ENCODE measurements around the gene ADGRL1.

ADGRL1 gene

DNA sequence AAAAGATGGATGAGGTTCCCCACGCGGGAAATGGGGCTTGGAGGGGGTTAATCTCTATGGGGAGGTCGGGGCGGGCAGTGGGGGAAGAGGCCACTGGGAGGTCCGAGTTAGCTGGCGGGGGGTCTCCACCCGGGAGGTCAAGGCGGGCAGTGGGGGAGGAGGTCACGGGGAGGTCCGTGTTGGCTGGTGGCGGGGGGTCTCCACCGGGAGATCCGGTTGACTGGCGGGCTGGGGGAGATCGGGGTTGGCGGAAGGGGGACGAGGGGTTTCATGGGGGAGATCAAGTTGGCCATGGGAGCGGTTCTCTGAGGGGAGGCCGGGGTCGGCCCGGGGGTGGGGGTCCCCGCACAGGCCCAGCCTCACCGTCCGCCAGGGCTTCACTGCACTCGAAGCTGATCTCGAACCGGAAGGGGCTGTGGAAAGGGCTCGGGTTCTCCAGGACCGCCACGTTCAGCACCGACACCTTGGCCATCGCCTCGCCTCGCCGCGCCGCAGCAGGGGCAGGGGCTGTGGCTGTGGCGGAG lies 69.9 kb downstream of the ADGRL1 start:
- peak overlapping the region; percentile 51 for H3K27ac ChIP-seq (ENCODE audit: poor library complexity, severe bottlenecking)
- ATAC-seq (ENCODE audit: low read depth) = no peak
- H3K4me3 ChIP-seq (ENCODE audit: severe bottlenecking) = peak overlapping the region; percentile 49
- TF ChIP-seq, protein P1, sequence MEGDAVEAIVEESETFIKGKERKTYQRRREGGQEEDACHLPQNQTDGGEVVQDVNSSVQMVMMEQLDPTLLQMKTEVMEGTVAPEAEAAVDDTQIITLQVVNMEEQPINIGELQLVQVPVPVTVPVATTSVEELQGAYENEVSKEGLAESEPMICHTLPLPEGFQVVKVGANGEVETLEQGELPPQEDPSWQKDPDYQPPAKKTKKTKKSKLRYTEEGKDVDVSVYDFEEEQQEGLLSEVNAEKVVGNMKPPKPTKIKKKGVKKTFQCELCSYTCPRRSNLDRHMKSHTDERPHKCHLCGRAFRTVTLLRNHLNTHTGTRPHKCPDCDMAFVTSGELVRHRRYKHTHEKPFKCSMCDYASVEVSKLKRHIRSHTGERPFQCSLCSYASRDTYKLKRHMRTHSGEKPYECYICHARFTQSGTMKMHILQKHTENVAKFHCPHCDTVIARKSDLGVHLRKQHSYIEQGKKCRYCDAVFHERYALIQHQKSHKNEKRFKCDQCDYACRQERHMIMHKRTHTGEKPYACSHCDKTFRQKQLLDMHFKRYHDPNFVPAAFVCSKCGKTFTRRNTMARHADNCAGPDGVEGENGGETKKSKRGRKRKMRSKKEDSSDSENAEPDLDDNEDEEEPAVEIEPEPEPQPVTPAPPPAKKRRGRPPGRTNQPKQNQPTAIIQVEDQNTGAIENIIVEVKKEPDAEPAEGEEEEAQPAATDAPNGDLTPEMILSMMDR (IDR thresholded peaks at IDR 0.05; ENCODE audit: poor library complexity, severe bottlenecking) = no peak
- H3K4me1 ChIP-seq (ENCODE audit: insufficient read depth, poor library complexity, severe bottlenecking) = peaks cover 5% of the 10 kb centered on the region
- H3K9me3 ChIP-seq (ENCODE audit: severe bottlenecking) = no peaks in the 10 kb centered on the region
- H3K36me3 ChIP-seq (ENCODE audit: low read depth) = 0 out of 2 replicates have a peak, but pooled peaks cover 5% of the 10 kb centered on the region
- no peak for DNase-seq (ENCODE audit: low spot score)
- H3K27me3 ChIP-seq (ENCODE audit: insufficient read depth, poor library complexity, severe bottlenecking) = no peaks in the 10 kb centered on the region

DNA sequence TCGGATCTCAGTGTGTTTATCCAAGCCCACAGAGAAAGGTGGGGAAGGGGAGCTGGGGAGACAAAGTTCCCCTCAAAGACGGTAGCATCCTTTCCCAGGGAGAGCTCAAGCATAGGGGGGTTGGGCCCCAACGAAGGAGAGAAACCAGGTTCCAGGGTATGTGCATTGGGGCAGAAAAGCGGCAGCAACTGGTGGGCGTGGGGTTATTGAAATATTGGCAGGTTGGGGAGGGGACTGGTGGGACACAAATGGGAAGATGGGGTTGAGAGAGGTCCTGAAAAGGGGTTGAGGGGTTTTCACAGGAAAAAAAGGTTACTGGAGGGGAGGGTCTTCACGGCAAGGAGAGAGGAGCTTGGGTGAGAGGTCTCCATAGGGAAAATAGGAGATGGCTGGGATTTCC lies 70.6 kb downstream of the ADGRL1 start:
- no peaks in the 10 kb centered on the region for H3K9me3 ChIP-seq (ENCODE audit: severe bottlenecking)
- TF ChIP-seq, protein P1 (IDR thresholded peaks at IDR 0.05; ENCODE audit: poor library complexity, severe bottlenecking) = no peak
- H3K36me3 ChIP-seq (ENCODE audit: low read depth) = 0 out of 2 replicates have a peak, but pooled peaks cover 5% of the 10 kb centered on the region
- no peaks in the 10 kb centered on the region for H3K27me3 ChIP-seq (ENCODE audit: insufficient read depth, poor library complexity, severe bottlenecking)
- no peak for DNase-seq (ENCODE audit: low spot score)
- no peak for ATAC-seq (ENCODE audit: low read depth)
- peak overlapping the region; percentile 49 for H3K4me3 ChIP-seq (ENCODE audit: severe bottlenecking)
- H3K4me1 ChIP-seq (ENCODE audit: insufficient read depth, poor library complexity, severe bottlenecking) = peaks cover 5% of the 10 kb centered on the region
- H3K27ac ChIP-seq (ENCODE audit: poor library complexity, severe bottlenecking) = peak overlapping the region; percentile 51

GRCh38 chr19:14127929-14128509 lies 78.0 kb downstream of the ADGRL1 start:
- Histone ChIP-seq H3K9me3 (ENCODE audit: severe bottlenecking) (no peaks in the 10 kb centered on the region), H3K27ac (ENCODE audit: poor library complexity, severe bottlenecking) (no peak overlapping the region), H3K4me3 (ENCODE audit: severe bottlenecking) (no peak overlapping the region), H3K4me1 (ENCODE audit: insufficient read depth, poor library complexity, severe bottlenecking) (no peaks in the 10 kb centered on the region), H3K27me3 (ENCODE audit: insufficient read depth, poor library complexity, severe bottlenecking) (no peaks in the 10 kb centered on the region), H3K36me3 (ENCODE audit: low read depth) (peaks cover 16% of the 10 kb centered on the region)
- no peak for ATAC-seq (ENCODE audit: low read depth)
- TF ChIP-seq, protein P1 (IDR thresholded peaks at IDR 0.05; ENCODE audit: poor library complexity, severe bottlenecking) = no peak
- DNase-seq (ENCODE audit: low spot score) = no peak

- no peak overlapping the region for H3K27ac ChIP-seq (ENCODE audit: poor library complexity, severe bottlenecking)
- H3K4me1 ChIP-seq (ENCODE audit: insufficient read depth, poor library complexity, severe bottlenecking) = no peaks in the 10 kb centered on the region
- no peaks in the 10 kb centered on the region for H3K27me3 ChIP-seq (ENCODE audit: insufficient read depth, poor library complexity, severe bottlenecking)
- ATAC-seq (ENCODE audit: low read depth) (no peak), DNase-seq (ENCODE audit: low spot score) (no peak)
- H3K4me3 ChIP-seq (ENCODE audit: severe bottlenecking) = no peak overlapping the region
- peaks cover 16% of the 10 kb centered on the region for H3K36me3 ChIP-seq (ENCODE audit: low read depth)
- TF ChIP-seq, protein P1 (IDR thresholded peaks at IDR 0.05; ENCODE audit: poor library complexity, severe bottlenecking) = no peak
- H3K9me3 ChIP-seq (ENCODE audit: severe bottlenecking) = no peaks in the 10 kb centered on the region
Measured at GRCh38 chr19:14127176-14127575, 78.8 kb downstream of the ADGRL1 start.

DNA sequence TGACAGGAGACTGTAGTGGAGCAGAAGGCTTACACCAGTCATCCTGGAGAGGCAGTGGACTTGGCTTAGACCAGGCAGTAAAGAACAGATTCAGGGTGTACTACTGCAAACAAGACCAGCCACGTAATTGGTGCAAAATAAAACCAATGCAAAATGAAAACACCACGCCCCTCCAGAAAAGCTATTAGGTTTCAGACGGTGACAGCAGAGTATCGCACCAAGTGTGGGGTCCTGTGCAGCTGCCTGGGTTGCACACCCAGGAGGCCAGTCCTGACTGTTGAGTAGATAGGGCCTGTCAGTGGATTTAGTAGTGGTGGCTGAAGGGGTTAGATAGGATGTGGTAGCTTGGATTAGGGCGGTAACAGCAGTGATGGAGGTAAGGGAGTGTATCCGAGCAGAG lies 83.0 kb downstream of the ADGRL1 start:
- H3K27me3 ChIP-seq (ENCODE audit: insufficient read depth, poor library complexity, severe bottlenecking) = no peaks in the 10 kb centered on the region

More for the DNA sequence above, 83.0 kb downstream of the ADGRL1 start:
- DNase-seq (ENCODE audit: low spot score) = no peak
- peaks cover 8% of the 10 kb centered on the region for H3K4me1 ChIP-seq (ENCODE audit: insufficient read depth, poor library complexity, severe bottlenecking)
- H3K27ac ChIP-seq (ENCODE audit: poor library complexity, severe bottlenecking) = no peak overlapping the region
- ATAC-seq (ENCODE audit: low read depth) = no peak
- H3K9me3 ChIP-seq (ENCODE audit: severe bottlenecking) = no peaks in the 10 kb centered on the region
- TF ChIP-seq, protein P1 (IDR thresholded peaks at IDR 0.05; ENCODE audit: poor library complexity, severe bottlenecking) = no peak
- H3K4me3 ChIP-seq (ENCODE audit: severe bottlenecking) = no peak overlapping the region
- peaks cover 16% of the 10 kb centered on the region for H3K36me3 ChIP-seq (ENCODE audit: low read depth)
